K562 (cell line): Measurements from ENCODE around the gene GRIK5. TPM values are rescaled to one million over a fixed set of nuclear protein-coding genes. Genes with fewer than 3 reads are reported as not detected.
"Not testable (repeated sequence)": the region's sequence is repeated elsewhere in the genome, so short reads cannot be mapped to it uniquely, and the experiment has no call there.

ENCODE experiments used
- ATAC-seq: fragments of 200-7000 bp; cut with Tn5 transposase; 3 replicates; pipeline ENCODE4 v1.9.1; 2020; ENCODE audit warnings: moderate library complexity
- BruUV-seq: library from RNA; stranded (reverse); fragments of 400-500 nt; replicated peaks from 2 replicates; lab custom pipeline; 2021; lab: Mats Ljungman, UMichigan
- CTCF ChIA-PET: fragments of 300-600 bp; formaldehyde crosslinking; extraction: SDS; loops from one replicate; lab custom pipeline; 2021; ENCODE audit warnings: low intra/inter-chr PET ratio; lab: Yijun Ruan, JAX
- POLR2A ChIA-PET: fragments of 300-600, 350-650 bp; sonication (Branson Sonifier 250); formaldehyde crosslinking; extraction: SDS; loops from one replicate; lab custom pipeline; 2021; ENCODE audit warnings: antibody characterized with exemption, inconsistent platforms; lab: Yijun Ruan, JAX
- DNase-seq, 4 experiments: peaks; one replicate each; pipeline versions ENCODE4 v3.0.0 to v3.0.0-alpha.2; 2011 to 2018; ENCODE audit warnings: low spot score in 3 of 4, mixed read lengths in 3 of 4; ENCODE audit errors: extremely low read depth in 1 of 4
- FAIRE-seq: peaks from 2 replicates; lab custom pipeline; 2011; peaks lifted over from hg19 to GRCh38; lab: Jason Lieb, UNC
- H2AFZ ChIP-seq: 2 replicates; pipeline ENCODE4 v1.6.0; 2011; ENCODE audit warnings: low read depth, low read length, control low read depth, inconsistent platforms
- H3K27ac ChIP-seq: fragments of 200-600 bp; 3 replicates; pipeline ENCODE4 v1.8.0; 2011; ENCODE audit warnings: low read depth, mild to moderate bottlenecking, control low read depth, inconsistent platforms, low read length, moderate library complexity, mixed read lengths; ENCODE audit errors: extremely low read depth
- H3K27me3 ChIP-seq, 2 experiments: fragments of 300-600 bp in 1 of 2; 2 replicates in 1 of 2; 3 replicates in 1 of 2; pipeline versions ENCODE4 v1.6.0 to v1.8.0; 2011; ENCODE audit warnings: inconsistent platforms in 2 of 2, low read length in 2 of 2, mild to moderate bottlenecking in 1 of 2, mixed read lengths in 1 of 2, moderate library complexity in 1 of 2; ENCODE audit not compliant: control insufficient read depth in 2 of 2, insufficient read depth in 2 of 2
- H3K36me3 ChIP-seq: fragments of 300-600 bp; 3 replicates; pipeline ENCODE4 v1.8.0; 2011; ENCODE audit warnings: mild to moderate bottlenecking, low read length, inconsistent platforms; ENCODE audit not compliant: control insufficient read depth, insufficient read depth
- H3K4me1 ChIP-seq, 2 experiments: fragments of 200-600 bp in 1 of 2; replicated peaks in 1 of 2; 2 replicates in 1 of 2; 3 replicates in 1 of 2; pipeline versions ENCODE4 v1.5.1 to v1.8.0; 2011; ENCODE audit warnings: inconsistent platforms in 2 of 2, low read length in 2 of 2, mild to moderate bottlenecking in 1 of 2, mixed read lengths in 1 of 2, moderate library complexity in 1 of 2; ENCODE audit not compliant: control insufficient read depth in 2 of 2, insufficient read depth in 2 of 2
- H3K4me2 ChIP-seq: 2 replicates; pipeline ENCODE4 v1.6.1; 2011; ENCODE audit warnings: low read length, control low read depth, inconsistent platforms, mixed read lengths; ENCODE audit not compliant: insufficient read depth
- H3K4me3 ChIP-seq: fragments of 200-600 bp; sonication (generic), shearing (Covaris generic); 2 replicates; pipeline ENCODE4 v1.5.1; 2016; ENCODE audit warnings: control low read depth, inconsistent platforms
- H3K79me2 ChIP-seq: fragments of 200-600 bp; 3 replicates; pipeline ENCODE4 v1.8.0; 2011; ENCODE audit warnings: low read length, inconsistent platforms; ENCODE audit not compliant: control insufficient read depth, insufficient read depth
- H3K9ac ChIP-seq, 2 experiments: 2 replicates each; pipeline versions ENCODE4 v1.6.0 to v1.6.1; 2011; ENCODE audit warnings: low read depth in 2 of 2, low read length in 2 of 2, control low read depth in 1 of 2, inconsistent platforms in 1 of 2, mild to moderate bottlenecking in 1 of 2, mixed read lengths in 1 of 2; ENCODE audit not compliant: insufficient read depth in 1 of 2
- H3K9me1 ChIP-seq: one replicate; pipeline ENCODE4 v1.6.0; 2011; ENCODE audit warnings: inconsistent platforms, mild to moderate bottlenecking, low read length, moderate library complexity; ENCODE audit not compliant: control insufficient read depth, insufficient read depth
- H3K9me3 ChIP-seq: replicated peaks from 2 replicates; pipeline ENCODE4 v1.5.1; 2011; ENCODE audit warnings: low read depth, low read length, inconsistent platforms; ENCODE audit not compliant: control insufficient read depth, insufficient read depth
- H4K20me1 ChIP-seq: replicated peaks from 2 replicates; pipeline ENCODE4 v1.6.1; 2011; ENCODE audit warnings: low read length, inconsistent platforms, mixed read lengths; ENCODE audit not compliant: control insufficient read depth, insufficient read depth
- NFIC ChIP-seq: fragments of 450-650 bp; IDR thresholded peaks from 2 replicates; pipeline ENCODE4 v1.6.1; 2017; ENCODE audit warnings: mild to moderate bottlenecking, inconsistent platforms
- ZNF263 ChIP-seq: sonication (generic); formaldehyde crosslinking; IDR thresholded peaks from 2 replicates; pipeline ENCODE4 v1.8.0; 2022; ENCODE audit warnings: mild to moderate bottlenecking, missing genetic modification reagents, borderline replicate concordance
- ZNF766 ChIP-seq: fragments of 200-800 bp; sonication (Bioruptor generic); conservative IDR thresholded peaks from 2 replicates; pipeline ENCODE4 v1.6.1; 2016; ENCODE audit warnings: missing genetic modification characterization, missing compliant biosample characterization
- WGBS: fragments of 100-300 bp; shearing (Covaris generic); methylation state at CpG from one replicate; pipeline ENCODE4 v1.1.6; 2016; ENCODE audit warnings: low coverage, mixed read lengths; ENCODE audit not compliant: insufficient coverage; ENCODE audit errors: missing lambda C conversion rate; 5-methylcytosine and 5-hydroxymethylcytosine counted together
- in situ Hi-C: fragments of 300-500 bp; cut with MboI; formaldehyde crosslinking; loops from 4 replicates; pipeline ENCODE4 v1.15.0; 2018; ENCODE audit warnings: inconsistent platforms, mixed read lengths
- intact Hi-C: fragments of 100-400 bp; cut with micrococcal nuclease; formaldehyde crosslinking; loops from 2 replicates; pipeline ENCODE4 v1.14.2; 2022
- polyA plus RNA-seq, 8 experiments: library from polyadenylated mRNA; depleted of rRNA in 4 of 8; stranded (reverse) in 5 of 8; unstranded in 3 of 8; fragments of >200 nt; fragmentation: Nextera tagmentation in 2 of 8; fragmentation: Illumina TruSeq in 1 of 8; extraction: Ambion mirVana in 2 of 8; extraction: Trizol in 1 of 8; gene quantifications; 2 replicates each; pipeline versions ENCODE4 v1.2.1 to v1.2.3, GENCODE V29; 2011 to 2014; ENCODE audit warnings: inconsistent platforms in 1 of 8, missing spikeins in 1 of 8
- total RNA-seq, 7 experiments: library from RNA; depleted of rRNA in 6 of 7; stranded (reverse); fragments of >200 nt in 6 of 7; fragmentation: Illumina TruSeq in 2 of 7; extraction: Trizol in 2 of 7; gene quantifications; 2 replicates each; pipeline versions ENCODE4 v1.2.1 to v1.2.3, GENCODE V29; 2011 to 2021; ENCODE audit warnings: low replicate concordance in 1 of 7

The GRIK5 gene
- total and polyA plus RNA-seq, 9 of the 15 experiments (the other 6 are each of a cell fraction or from before 2014, with no cell fraction given): 0.04 to 0.55 (median 0.27) TPM; not detected in 2

DNA sequence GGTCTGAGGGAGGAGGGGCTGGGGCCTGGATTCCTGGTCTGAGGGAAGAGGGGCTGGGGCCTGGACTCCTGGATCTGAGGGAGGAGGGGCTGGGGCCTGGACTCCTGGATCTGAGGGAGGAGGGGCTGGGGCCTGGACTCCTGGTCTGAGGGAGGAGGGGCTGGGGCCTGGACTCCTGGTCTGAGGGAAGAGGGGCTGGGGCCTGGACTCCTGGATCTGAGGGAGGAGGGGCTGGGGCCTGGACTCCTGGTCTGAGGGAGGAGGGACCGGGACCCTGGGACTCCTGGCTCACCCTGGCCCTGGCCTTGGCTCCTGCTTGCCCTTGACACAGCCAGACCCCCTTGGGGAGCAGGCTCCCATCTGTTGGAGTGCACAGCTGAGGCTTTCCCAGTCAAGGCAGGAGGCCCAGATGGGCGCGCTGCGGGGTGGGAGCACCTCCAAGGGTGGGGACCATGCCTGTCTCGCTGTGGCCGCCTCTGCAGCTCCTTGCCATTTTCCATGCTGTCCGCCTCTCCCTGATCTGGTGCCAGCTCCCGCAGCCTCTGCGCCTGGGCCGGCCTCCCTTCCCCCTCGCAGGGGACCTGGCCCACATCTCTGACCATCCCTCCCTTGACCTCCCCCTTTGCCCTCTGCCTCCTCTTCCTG is 78.0 kb downstream of the GRIK5 start:
- H3K4me2 ChIP-seq, intact Hi-C loops, H2AFZ ChIP-seq, H3K9me3 ChIP-seq, ATAC-seq, CTCF ChIA-PET, H3K36me3 ChIP-seq, H3K79me2 ChIP-seq, H3K9ac ChIP-seq, H4K20me1 ChIP-seq, BruUV-seq, H3K27ac ChIP-seq, H3K4me3 ChIP-seq, H3K9me1 ChIP-seq, FAIRE-seq, DNase-seq, in situ Hi-C loops, POLR2A ChIA-PET: not testable (repeated sequence)
- H3K4me1 ChIP-seq: peaks cover 0 to 27% of the 10 kb centered on the region in 2 experiments; a peak in 2 of 5 replicates
- 22% methylated on average over 6 of the region's 11 CpGs for WGBS
- TF ChIP-seq ZNF263 (CRISPR knock-in tag): peak; percentile 88
- peaks cover 19 to 63% of the 10 kb centered on the region in 2 experiments for H3K27me3 ChIP-seq

DNA sequence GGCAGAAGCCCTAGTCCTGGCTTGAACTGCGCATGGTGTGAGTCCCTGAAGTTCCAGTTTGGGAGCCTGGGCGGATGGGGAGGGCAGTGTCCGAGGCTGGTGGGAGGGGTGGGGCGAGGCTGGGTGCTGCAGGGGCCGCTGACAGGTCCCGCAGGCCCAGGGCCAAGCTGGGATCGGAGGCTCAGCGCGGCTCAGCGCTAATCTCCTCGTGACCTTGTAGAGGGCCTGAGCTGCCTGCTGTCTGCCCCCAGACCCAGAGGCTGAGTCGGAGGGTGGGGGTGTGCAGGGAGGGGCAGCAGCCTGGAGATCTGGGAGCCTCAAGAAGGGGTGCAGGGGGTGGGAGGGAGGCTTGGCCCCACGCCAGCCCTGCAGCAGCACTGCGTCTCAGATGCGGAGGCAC is 79.0 kb downstream of the GRIK5 start:
- no TSS peak for BruUV-seq
- ChIA-PET POLR2A (no interaction called here), CTCF (no interaction called here)
- TF ChIP-seq NFIC (peak; percentile 66), ZNF766 (CRISPR knock-in tag) (no peak)
- no peaks in the 10 kb centered on the region for H3K9me3 ChIP-seq
- peaks cover 0 to 24% of the 10 kb centered on the region in 2 experiments; a peak in 2 of 5 replicates for H3K4me1 ChIP-seq
- H4K20me1 ChIP-seq: peaks cover 4% of the 10 kb centered on the region
- FAIRE-seq (no peak), ATAC-seq (no peak; the same call in 1 of the 3 replicates), DNase-seq (no peak)
- 0% methylated on average over 7 of the region's 15 CpGs for WGBS
- H3K9me1 ChIP-seq: no peaks in the 10 kb centered on the region
- H2AFZ ChIP-seq: no peak overlapping the region
- in situ Hi-C loops: no loop called here
- no peak overlapping the region for H3K4me2 ChIP-seq
- H3K36me3 ChIP-seq: no peaks in the 10 kb centered on the region
- H3K27ac ChIP-seq: no peak overlapping the region
- intact Hi-C loops: no loop called here
- H3K79me2 ChIP-seq: no peaks in the 10 kb centered on the region
- peaks cover 22 to 65% of the 10 kb centered on the region in 2 experiments for H3K27me3 ChIP-seq
- no peak overlapping the region for H3K9ac ChIP-seq
- H3K4me3 ChIP-seq: no peak overlapping the region
